Measurements from ENCODE around the gene SLC15A4.
A peak's percentile ranks its signal among the peaks of the same experiment; 100 is the strongest.

Gene SLC15A4

DNA sequence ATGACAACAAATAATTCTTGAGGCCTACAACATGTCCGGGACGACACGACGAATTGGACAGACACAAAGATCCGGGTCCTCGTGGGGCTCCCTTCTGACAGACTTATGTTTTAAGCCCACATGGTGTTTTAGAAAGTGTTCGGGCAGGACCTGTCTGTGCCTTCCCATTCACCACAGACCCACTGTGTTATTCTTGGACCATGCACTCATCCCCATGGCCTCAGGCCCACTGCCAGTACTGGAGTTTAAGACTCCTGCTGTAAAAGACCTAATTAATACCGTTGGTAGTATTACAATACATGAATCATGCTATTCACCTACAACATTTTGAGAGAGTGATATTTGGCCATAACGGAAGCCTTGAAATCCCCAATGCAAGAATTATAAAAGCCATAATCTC is 20.0 kb downstream of the SLC15A4 start:
- Histone ChIP-seq H2BK12ac (ENCODE audit: low read length in 2 of 2) (no peak overlapping the region), H2BK15ac (ENCODE audit: low read depth, poor library complexity, severe bottlenecking) (no peak overlapping the region), H3K18ac (ENCODE audit: low read depth in 1 of 2, low read length in 2 of 2) (no peak overlapping the region), H3K4me2 (ENCODE audit: low read length, poor library complexity, severe bottlenecking) (no peak overlapping the region), H3K27me3 (ENCODE audit: control insufficient read depth in 1 of 2, insufficient read depth in 1 of 2, low read length in 2 of 2) (no peaks in the 10 kb centered on the region), H2AK5ac (ENCODE audit: low read length, severe bottlenecking) (no peak overlapping the region), H3K79me1 (replicated peaks; ENCODE audit: low read length, poor library complexity, severe bottlenecking) (peaks cover 17% of the 10 kb centered on the region), H3K4me1 (ENCODE audit: control insufficient read depth, insufficient read depth, low read depth, low read length) (peaks cover 20% of the 10 kb centered on the region), H3K9me3 (ENCODE audit: control insufficient read depth, low read length) (peaks cover 11% of the 10 kb centered on the region), H2AFZ (ENCODE audit: low read depth, low read length) (no peak overlapping the region), H3K14ac (ENCODE audit: low read length in 2 of 2) (no peak overlapping the region), H4K91ac (ENCODE audit: low read length) (no peak overlapping the region), H4K8ac (ENCODE audit: low read length) (no peak overlapping the region), H2BK5ac (ENCODE audit: low read depth, low read length, poor library complexity, severe bottlenecking) (no peak overlapping the region), H3K36me3 (ENCODE audit: control insufficient read depth in 1 of 2, insufficient read depth in 2 of 2, low read depth in 1 of 2, low read length in 2 of 2) (peaks cover 50 to 74% of the 10 kb centered on the region in 2 experiments), H2BK120ac (ENCODE audit: low read depth, low read length) (no peak overlapping the region), H3K23ac (ENCODE audit: low read length in 2 of 2) (no peak overlapping the region), H3K4me3 (ENCODE audit: insufficient read depth in 1 of 2, low read depth in 1 of 2, low read length in 2 of 2) (no peak overlapping the region), H3K9ac (ENCODE audit: low read length) (no peak overlapping the region), H3K27ac (ENCODE audit: low read length, poor library complexity, severe bottlenecking) (no peak overlapping the region), H3K4ac (ENCODE audit: low read depth in 1 of 2, low read length in 2 of 2) (no peak overlapping the region)
- no peak for DNase-seq
- 99% methylated on average over 9 of the region's 9 CpGs for WGBS

DNA sequence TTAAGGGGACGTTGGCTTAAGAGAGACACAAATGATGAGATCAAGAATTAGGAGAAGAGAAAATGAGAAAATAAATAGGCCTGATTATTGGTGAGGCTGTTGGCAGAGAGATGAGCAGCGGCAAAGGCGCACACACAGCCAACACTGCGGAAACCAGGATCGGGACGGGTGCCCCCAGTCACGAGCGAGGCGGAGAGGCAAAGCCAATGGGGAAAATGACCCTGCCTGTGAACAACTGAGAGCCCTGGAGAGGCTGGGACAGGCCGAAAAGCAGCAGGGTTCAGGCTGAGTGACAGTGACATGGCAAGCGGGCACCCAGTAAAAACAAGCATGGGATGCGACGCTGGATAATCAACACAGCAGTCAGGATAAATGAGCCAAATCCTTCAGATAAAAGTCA is 21.0 kb downstream of the SLC15A4 start:
- H3K23ac ChIP-seq (ENCODE audit: low read length in 2 of 2): no peak overlapping the region
- 94% methylated on average over 11 of the region's 13 CpGs for WGBS
- H3K4me2 ChIP-seq (ENCODE audit: low read length, poor library complexity, severe bottlenecking): no peak overlapping the region
- no peak overlapping the region for H2BK120ac ChIP-seq (ENCODE audit: low read depth, low read length)
- DNase-seq: no peak
- no peak overlapping the region for H2AFZ ChIP-seq (ENCODE audit: low read depth, low read length)
- no peak overlapping the region for H2BK5ac ChIP-seq (ENCODE audit: low read depth, low read length, poor library complexity, severe bottlenecking)
- no peak overlapping the region for H2AK5ac ChIP-seq (ENCODE audit: low read length, severe bottlenecking)
- no peak overlapping the region for H3K18ac ChIP-seq (ENCODE audit: low read depth in 1 of 2, low read length in 2 of 2)
- peaks cover 18% of the 10 kb centered on the region for H3K79me1 ChIP-seq (replicated peaks; ENCODE audit: low read length, poor library complexity, severe bottlenecking)
- no peak overlapping the region for H3K27ac ChIP-seq (ENCODE audit: low read length, poor library complexity, severe bottlenecking)
- no peak overlapping the region for H4K8ac ChIP-seq (ENCODE audit: low read length)
- H4K91ac ChIP-seq (ENCODE audit: low read length): no peak overlapping the region
- no peak overlapping the region for H3K4me3 ChIP-seq (ENCODE audit: insufficient read depth in 1 of 2, low read depth in 1 of 2, low read length in 2 of 2)
- H3K9ac ChIP-seq (ENCODE audit: low read length): no peak overlapping the region
- H3K4ac ChIP-seq (ENCODE audit: low read depth in 1 of 2, low read length in 2 of 2): no peak overlapping the region
- H3K36me3 ChIP-seq (ENCODE audit: control insufficient read depth in 1 of 2, insufficient read depth in 2 of 2, low read depth in 1 of 2, low read length in 2 of 2): peaks cover 48 to 74% of the 10 kb centered on the region in 2 experiments
- H3K27me3 ChIP-seq (ENCODE audit: control insufficient read depth in 1 of 2, insufficient read depth in 1 of 2, low read length in 2 of 2): no peaks in the 10 kb centered on the region
- H3K9me3 ChIP-seq (ENCODE audit: control insufficient read depth, low read length): peaks cover 11% of the 10 kb centered on the region
- H2BK15ac ChIP-seq (ENCODE audit: low read depth, poor library complexity, severe bottlenecking): no peak overlapping the region
- H2BK12ac ChIP-seq (ENCODE audit: low read length in 2 of 2): no peak overlapping the region
- H3K4me1 ChIP-seq (ENCODE audit: control insufficient read depth, insufficient read depth, low read depth, low read length): peaks cover 24% of the 10 kb centered on the region
- no peak overlapping the region for H3K14ac ChIP-seq (ENCODE audit: low read length in 2 of 2)

DNA sequence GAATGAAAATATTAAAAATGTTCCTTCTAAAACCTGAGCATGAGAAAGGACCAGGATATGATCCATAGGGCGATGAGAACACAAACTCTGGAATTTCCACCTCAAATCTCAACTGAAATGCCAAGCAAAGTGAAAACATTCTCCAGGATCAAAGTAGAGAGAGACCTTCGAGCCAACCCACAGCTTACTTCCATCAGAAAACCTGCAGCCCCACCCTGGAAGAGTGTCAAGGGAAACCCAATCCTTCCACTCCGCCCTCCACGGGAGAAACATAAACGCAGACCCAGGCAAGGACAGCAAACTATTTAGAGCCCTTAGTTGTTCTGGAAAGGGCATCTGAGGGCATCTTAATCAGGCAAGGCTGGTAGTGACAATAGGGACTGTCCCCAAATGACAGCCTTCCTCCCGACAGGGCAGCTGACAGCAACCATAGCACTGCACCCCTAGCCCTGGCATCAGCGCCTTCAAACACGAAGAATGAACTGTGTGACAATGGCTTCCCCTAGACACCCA is 21.8 kb downstream of the SLC15A4 start:
- Histone ChIP-seq H3K27ac (ENCODE audit: low read length, poor library complexity, severe bottlenecking) (peak overlapping the region; percentile 71), H2AK5ac (ENCODE audit: low read length, severe bottlenecking) (peak overlapping the region; percentile 50), H2BK12ac (ENCODE audit: low read length in 2 of 2) (no peak overlapping the region), H3K79me1 (replicated peaks; ENCODE audit: low read length, poor library complexity, severe bottlenecking) (peaks cover 13% of the 10 kb centered on the region), H2BK15ac (ENCODE audit: low read depth, poor library complexity, severe bottlenecking) (no peak overlapping the region), H2BK120ac (ENCODE audit: low read depth, low read length) (no peak overlapping the region), H3K18ac (ENCODE audit: low read depth in 1 of 2, low read length in 2 of 2) (no peak overlapping the region), H3K4me2 (ENCODE audit: low read length, poor library complexity, severe bottlenecking) (no peak overlapping the region), H3K14ac (ENCODE audit: low read length in 2 of 2) (no peak overlapping the region), H2AFZ (ENCODE audit: low read depth, low read length) (no peak overlapping the region), H3K36me3 (ENCODE audit: control insufficient read depth in 1 of 2, insufficient read depth in 2 of 2, low read depth in 1 of 2, low read length in 2 of 2) (peaks cover 41 to 74% of the 10 kb centered on the region in 2 experiments), H3K4me1 (ENCODE audit: control insufficient read depth, insufficient read depth, low read depth, low read length) (peaks cover 28% of the 10 kb centered on the region), H3K4ac (ENCODE audit: low read depth in 1 of 2, low read length in 2 of 2) (no peak overlapping the region), H4K91ac (ENCODE audit: low read length) (no peak overlapping the region), H3K4me3 (ENCODE audit: insufficient read depth in 1 of 2, low read depth in 1 of 2, low read length in 2 of 2) (no peak overlapping the region), H3K9ac (ENCODE audit: low read length) (no peak overlapping the region), H4K8ac (ENCODE audit: low read length) (no peak overlapping the region), H3K9me3 (ENCODE audit: control insufficient read depth, low read length) (peaks cover 11% of the 10 kb centered on the region), H3K23ac (ENCODE audit: low read length in 2 of 2) (no peak overlapping the region), H3K27me3 (ENCODE audit: control insufficient read depth in 1 of 2, insufficient read depth in 1 of 2, low read length in 2 of 2) (no peaks in the 10 kb centered on the region), H2BK5ac (ENCODE audit: low read depth, low read length, poor library complexity, severe bottlenecking) (no peak overlapping the region)
- WGBS: 79% methylated on average over 8 of the region's 8 CpGs
- DNase-seq: peak; percentile 27

DNA sequence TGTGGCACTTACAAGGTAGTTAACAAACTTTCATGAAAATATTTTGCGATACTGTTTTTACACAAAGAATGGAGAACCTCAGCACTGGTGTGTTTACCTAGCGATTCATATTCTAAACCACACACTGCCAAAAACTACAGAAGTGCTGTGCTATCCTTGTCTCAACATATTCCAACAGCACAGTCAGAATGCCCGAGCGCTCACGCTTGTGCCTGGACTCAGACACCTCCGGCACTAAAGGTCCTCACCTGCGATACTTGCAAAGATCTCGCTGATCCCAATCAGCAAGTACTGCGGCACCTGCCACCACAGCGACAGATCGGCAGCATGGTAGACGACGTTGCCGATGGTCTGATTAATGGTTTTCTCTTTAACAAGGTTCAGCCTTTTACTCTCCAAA is 23.2 kb downstream of the SLC15A4 start:
- H4K91ac ChIP-seq (ENCODE audit: low read length): no peak overlapping the region
- peaks cover 35% of the 10 kb centered on the region for H3K4me1 ChIP-seq (ENCODE audit: control insufficient read depth, insufficient read depth, low read depth, low read length)
- no peak overlapping the region for H3K27ac ChIP-seq (ENCODE audit: low read length, poor library complexity, severe bottlenecking)
- peak overlapping the region; percentile 66 for H2AK5ac ChIP-seq (ENCODE audit: low read length, severe bottlenecking)
- H3K14ac ChIP-seq (ENCODE audit: low read length in 2 of 2): no peak overlapping the region
- H3K9me3 ChIP-seq (ENCODE audit: control insufficient read depth, low read length): peaks cover 11% of the 10 kb centered on the region
- H2BK15ac ChIP-seq (ENCODE audit: low read depth, poor library complexity, severe bottlenecking): no peak overlapping the region
- H2BK120ac ChIP-seq (ENCODE audit: low read depth, low read length): no peak overlapping the region
- peaks cover 11% of the 10 kb centered on the region for H3K79me1 ChIP-seq (replicated peaks; ENCODE audit: low read length, poor library complexity, severe bottlenecking)
- 99% methylated on average over 14 of the region's 14 CpGs for WGBS
- no peak overlapping the region for H3K18ac ChIP-seq (ENCODE audit: low read depth in 1 of 2, low read length in 2 of 2)
- H3K23ac ChIP-seq (ENCODE audit: low read length in 2 of 2): no peak overlapping the region
- H2BK5ac ChIP-seq (ENCODE audit: low read depth, low read length, poor library complexity, severe bottlenecking): no peak overlapping the region
- H2BK12ac ChIP-seq (ENCODE audit: low read length in 2 of 2): no peak overlapping the region
- no peak overlapping the region for H4K8ac ChIP-seq (ENCODE audit: low read length)
- no peaks in the 10 kb centered on the region for H3K27me3 ChIP-seq (ENCODE audit: control insufficient read depth in 1 of 2, insufficient read depth in 1 of 2, low read length in 2 of 2)
- H2AFZ ChIP-seq (ENCODE audit: low read depth, low read length): no peak overlapping the region
- no peak overlapping the region for H3K9ac ChIP-seq (ENCODE audit: low read length)
- H3K4ac ChIP-seq (ENCODE audit: low read depth in 1 of 2, low read length in 2 of 2): no peak overlapping the region
- H3K4me2 ChIP-seq (ENCODE audit: low read length, poor library complexity, severe bottlenecking): no peak overlapping the region
- peaks cover 38 to 81% of the 10 kb centered on the region in 2 experiments for H3K36me3 ChIP-seq (ENCODE audit: control insufficient read depth in 1 of 2, insufficient read depth in 2 of 2, low read depth in 1 of 2, low read length in 2 of 2)
- no peak overlapping the region for H3K4me3 ChIP-seq (ENCODE audit: insufficient read depth in 1 of 2, low read depth in 1 of 2, low read length in 2 of 2)
- no peak for DNase-seq
